HG03025 (cell line): ENCODE measurements around the gene C17orf58.
"Not testable (repeated sequence)": the region's sequence is repeated elsewhere in the genome, so short reads cannot be mapped to it uniquely, and the experiment has no call there.

ENCODE experiments used
- ATAC-seq: cut with Tn5 transposase; IDR thresholded peaks from one replicate; pipeline ENCODE4 v1.9.1; 2021; ENCODE audit warnings: mild to moderate bottlenecking, moderate library complexity; ENCODE audit not compliant: unreplicated experiment, low FRiP score

C17orf58 gene

DNA sequence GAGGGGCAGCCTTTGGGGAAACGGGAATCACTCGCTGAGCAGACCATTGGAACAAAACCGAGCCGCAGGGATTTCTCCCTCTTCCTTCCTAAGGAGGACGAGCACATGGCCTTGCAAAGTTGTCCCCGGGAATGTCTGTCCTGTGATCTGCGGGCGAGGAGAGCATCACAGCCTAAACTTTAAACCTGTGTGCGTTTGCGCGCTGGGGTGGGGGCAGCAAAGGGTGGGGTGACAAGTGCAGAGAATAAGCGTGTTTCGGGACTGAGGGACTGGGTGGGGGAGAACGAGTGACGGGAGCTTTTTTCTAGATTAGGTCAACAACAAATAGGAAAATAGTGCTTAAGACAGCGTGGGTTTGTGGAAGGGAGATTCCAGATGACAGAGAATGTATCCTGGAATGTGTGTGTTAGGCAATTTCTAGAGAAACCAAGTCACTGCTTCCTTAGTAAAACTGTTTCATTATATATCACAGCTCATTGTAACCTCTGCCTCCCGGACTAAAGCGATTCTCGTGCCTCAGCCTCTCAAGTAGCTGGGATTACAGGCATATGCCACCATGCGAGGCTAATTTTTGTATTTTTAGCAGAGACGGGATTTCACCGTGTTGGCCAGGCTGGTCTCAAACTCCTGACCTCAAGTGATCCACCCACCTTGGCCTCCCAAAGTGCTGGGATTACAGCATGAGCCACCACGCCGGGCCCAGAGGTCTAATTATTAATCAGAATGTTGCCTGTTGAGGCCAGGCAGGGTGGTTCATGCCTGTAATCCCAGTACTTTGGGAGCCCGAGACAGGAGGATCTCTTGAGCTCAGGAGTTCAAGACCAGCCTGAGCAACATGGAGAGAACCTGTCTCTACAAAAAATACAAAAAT is at the start of gene C17orf58:
Gene C17orf58, minus strand, starts transcription at position 169 of the 871 bp plus-strand sequence. CDS start 271 bp downstream, outside the sequence.
- ATAC-seq, result not testable (repeated sequence)

DNA sequence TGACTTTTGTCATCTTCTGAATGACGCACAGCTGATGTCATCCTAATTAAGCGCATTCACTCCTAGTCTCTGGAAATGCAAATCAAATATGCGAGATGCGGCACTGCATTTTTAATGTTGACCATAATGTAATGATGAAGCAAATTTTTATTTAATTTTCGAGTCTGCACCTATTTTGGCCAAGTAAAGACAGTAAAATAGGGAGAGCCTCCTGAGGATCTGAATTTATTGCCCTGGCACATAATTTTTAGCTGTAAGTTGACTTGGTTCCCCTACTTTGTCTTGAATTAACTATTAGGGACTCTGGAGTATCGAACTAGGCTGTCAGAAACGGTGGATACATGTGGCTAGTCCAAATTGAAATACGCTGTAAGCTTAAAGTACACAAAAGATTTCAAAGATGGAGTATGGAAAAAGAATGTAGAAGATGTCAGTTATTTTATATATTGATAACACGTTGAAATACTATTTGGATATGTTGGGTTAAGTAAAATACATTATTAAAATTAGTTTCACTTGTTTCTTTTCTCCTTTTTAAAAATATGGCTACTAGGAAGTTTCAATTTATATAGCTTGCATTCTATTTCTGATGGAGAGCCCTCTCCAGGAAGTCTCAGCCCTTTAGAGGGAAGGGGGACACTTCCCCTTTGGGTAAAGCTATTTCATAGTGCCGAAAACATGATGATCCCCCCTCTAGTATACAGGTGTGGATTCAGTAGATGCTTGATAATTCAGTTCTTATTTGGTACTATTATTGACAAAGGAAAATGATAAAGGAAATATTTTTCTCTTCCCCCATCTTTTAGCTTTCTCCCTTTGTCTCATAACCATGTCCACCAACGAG is 40.3 kb upstream of the C17orf58 start:
- ATAC-seq, result no peak

DNA sequence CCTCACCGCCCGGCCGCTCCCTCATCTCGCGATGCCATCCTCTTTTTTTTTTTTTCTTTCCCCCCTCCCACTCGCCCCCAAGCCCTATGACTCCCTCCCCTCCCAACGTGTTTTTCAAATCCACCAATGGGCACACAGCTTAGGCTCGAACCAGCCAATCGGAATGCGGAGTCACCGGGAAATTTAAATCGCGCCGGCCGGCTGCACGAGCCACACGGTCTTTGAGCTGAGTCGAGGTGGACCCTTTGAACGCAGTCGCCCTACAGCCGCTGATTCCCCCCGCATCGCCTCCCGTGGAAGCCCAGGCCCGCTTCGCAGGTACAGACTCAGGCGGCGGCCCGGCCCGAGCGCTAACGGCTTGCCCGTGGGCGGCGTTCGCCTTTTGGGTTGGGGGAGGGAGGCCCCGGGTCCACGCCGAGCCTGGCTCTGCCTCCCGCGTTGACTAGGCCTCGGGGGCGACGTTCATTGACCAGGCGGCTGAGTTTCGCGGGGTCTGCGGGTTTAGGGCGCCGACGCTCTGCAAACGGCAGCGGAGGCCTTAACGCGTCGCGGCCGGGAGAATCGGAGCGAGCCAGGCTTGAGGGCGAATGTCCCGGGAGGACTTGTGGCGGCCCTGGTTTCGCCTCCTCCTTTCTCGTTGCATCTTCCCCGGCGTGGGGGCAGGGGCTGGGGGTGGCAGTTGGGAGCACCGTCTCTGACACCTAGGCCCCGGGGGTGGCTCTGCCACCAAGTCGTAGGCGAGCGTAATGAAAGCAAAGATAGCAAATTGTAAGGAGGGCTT is 39.4 kb upstream of the C17orf58 start, which contains the start of gene KPNA2:
Gene KPNA2, plus strand, starts transcription at position 213 of the 781 bp plus-strand sequence. CDS start 1,398 bp downstream, outside the sequence.
- peak; percentile 94 for ATAC-seq

DNA sequence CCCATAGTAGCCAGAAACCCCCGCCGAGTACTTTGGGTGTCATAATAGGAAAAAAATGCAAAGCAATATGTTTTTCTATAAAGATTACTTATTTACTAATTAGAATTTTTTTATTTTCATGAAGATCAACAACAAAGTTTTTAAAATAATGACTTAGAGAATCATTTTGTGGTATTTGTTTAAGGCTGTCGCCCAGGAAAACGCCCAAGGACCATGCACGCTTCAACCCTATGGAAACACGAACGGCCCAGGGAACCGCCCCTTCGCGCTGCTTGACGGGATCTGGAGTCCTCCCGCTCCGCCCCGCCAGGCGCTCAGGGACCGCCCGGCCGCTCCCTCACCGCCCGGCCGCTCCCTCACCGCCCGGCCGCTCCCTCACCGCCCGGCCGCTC is 38.9 kb upstream of the C17orf58 start:
- ATAC-seq, result peak; percentile 77

DNA sequence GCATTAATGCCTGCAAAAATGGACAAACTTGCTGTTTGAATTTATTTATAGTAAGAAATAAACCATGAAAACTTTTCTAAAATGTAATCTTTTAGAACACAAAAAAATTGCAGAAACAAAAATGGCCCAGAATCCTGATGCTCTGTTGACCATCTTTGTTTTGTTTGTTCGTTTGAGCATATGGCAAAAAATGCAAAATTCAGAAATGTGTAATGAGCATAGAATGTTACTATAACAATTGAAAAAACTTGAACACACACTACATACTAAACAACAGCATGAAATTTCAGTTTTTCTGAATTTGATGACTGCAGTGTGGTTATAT is 38.1 kb upstream of the C17orf58 start:
- no peak for ATAC-seq

DNA sequence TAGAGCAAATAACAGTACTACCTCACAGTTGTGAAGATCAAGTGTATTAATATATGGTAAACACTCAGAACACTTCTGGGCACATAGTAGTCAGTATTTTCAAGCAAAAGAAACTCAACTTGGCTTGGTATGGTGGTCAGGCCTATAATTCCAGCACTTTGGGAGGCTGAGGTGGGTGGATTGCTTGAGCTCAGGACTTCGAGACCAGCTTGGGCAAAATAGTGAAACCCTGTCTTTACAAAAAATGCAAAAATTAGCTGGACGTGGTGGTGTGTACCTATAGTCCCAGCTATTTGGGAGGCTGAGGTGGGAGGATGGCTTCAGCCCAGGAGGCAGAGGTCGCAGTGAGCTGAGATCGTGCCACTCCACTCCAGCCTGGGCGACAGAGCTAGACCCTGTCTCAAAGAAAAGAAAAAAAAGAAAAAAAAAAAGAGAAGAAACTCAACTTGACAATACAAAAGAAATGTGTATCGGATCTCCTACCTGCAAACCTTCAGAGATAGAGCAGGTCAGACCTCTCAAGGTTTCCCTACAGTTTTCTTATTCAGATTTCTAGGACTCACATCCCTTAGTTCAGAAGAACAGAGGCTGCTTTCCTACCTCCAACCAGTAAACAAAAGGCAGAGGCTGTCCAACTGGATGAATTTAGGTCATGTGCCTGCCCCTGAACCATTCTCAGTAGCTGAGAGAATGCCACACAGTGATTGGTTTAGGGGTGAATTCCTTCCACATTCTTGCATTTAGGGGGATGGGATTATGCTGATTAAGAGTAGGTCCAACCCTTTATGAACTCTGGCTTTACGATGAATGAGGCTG is 37.6 kb upstream of the C17orf58 start:
- no peak for ATAC-seq

DNA sequence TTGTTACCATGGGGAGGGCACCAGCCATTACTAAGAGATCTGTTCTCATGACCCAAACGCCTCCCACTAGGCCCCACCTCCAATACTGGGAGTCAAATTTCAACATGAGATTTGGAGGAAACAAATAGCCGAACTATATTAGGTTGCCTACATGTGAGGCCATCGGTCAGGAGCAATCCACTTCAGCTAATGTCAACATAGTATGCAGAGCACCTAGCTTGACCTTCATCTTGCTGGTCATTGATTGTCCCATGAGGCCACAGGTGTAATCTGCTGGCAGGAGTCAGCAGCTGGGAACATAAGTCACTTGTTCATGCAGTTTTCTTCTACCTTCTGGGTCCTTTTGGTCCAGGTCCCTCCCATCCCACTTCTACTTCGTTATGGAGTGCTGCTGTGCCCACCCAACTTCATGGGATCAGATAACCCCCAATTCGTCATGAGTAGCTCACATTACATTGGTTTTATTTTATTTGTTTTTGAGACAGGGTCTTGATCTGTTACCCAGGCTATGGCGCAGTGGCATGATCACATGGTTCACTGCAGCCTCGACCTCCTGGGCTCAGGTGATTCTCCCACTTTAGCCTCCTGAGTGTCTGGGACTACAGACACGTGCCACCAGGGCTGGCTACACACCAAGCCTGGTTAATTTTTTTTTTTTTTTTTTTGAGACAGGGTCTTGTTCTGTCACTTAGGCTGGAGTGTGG is 33.4 kb upstream of the C17orf58 start:
- ATAC-seq, result no peak

DNA sequence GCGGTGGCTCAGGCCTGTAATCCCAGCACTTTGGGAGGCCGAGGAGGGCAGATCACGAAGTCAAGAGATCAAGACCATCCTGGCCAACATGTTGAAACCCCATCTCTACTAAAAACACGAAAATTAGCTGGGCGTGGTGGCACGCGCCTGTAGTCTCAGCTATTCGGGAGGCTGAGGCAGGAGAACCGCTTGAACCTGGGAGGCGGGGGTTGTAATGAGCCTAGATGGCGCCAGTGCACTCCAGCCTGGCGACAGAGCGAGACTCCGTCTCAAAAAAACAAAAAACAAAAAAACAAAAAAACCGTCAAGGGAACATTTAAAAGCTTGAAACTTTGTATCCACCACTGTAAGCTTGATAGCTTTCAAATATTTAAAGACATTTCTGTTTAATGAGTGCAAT is 26.3 kb upstream of the C17orf58 start:
- ATAC-seq, result not testable (repeated sequence)

DNA sequence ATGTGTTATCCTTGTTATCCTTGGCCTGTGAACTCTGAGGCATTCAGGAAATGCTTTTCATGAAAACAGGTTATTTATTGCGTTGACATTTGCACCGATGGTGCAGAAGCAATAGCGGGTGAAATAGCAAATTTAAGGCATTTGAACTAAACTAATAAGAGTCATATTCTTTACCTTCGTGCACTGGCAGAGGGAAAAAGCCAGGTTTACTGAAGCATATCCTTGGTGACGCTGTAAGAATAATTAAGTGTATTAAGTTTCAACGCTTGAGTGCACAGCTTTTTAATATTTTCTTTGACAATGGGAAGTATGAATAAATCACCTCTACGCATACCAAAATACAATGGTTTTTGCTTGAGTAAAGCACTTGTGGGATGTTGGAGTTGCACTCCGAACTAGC is 25.7 kb upstream of the C17orf58 start:
- ATAC-seq, result no peak

DNA sequence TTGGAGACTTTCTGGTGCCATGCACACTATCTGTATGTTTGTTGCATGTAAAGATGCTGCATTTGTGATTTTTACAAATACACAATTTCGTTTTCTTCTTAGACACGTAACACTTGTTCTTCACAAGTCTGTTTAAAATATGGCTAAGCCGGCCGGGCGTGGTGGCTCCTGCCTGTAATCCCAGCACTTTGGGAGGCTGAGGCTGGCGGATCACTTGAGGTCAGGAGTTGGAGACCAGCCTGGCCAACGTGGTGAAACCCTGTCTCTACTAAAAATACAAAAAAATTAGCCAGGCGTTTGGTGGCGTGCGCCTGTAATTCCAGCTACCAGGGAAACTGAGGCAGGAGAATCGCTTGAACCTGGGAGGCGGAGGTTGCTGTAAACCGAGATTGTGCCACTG is 24.5 kb upstream of the C17orf58 start:
- not testable (repeated sequence) for ATAC-seq

DNA sequence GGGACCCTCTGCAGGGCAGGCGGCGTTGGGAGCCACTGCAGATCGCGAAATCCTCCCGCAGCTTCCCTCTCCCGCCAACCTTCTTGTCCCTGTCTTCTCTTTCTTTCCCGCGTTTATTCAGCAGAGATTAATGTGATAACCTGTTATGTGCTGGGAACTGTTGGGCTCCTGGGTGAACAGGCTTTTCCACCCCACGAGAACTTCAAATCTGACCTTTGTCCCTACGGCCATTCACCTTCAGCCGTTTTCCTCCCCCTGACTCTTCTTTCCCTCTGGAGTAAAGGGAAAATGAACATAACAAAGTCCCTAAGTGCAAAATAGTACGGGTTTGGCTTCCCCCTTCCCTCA is 24.1 kb upstream of the C17orf58 start:
- ATAC-seq, result no peak

DNA sequence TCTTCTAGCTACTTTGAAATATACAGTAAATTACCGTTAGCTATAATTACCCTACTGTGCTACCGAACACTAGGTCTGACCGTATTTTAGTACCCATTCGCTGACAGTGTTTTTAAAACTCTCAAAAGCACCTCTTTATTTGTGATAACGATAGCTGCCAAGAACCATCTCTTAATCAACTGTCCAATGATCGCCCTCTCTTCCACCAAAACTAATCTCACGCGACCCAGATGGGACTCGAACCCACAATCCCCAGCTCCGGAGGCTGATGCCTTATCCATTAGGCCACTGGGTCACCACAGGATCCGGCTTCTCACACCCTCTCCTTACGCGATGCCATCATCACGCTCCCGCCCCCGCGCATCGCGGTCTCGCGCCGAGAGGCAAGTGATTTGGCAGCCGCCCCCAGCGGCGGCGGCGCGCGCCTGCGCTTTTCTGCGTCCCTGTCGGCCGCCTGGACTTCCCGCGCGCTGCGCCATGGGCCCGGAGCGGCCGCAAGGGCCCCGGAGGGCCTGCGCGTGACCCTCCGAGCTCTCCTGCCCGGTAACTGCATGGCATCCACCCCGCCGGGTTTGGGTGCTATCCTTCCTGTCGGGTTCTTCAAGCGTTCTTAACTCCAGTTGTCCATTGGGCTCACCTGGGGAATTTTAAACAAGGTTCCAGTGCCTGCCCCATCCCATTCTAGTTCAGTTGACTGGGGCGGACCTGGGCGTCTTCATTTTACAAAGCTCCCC is 23.6 kb upstream of the C17orf58 start:
- ATAC-seq, result peak; percentile 78

DNA sequence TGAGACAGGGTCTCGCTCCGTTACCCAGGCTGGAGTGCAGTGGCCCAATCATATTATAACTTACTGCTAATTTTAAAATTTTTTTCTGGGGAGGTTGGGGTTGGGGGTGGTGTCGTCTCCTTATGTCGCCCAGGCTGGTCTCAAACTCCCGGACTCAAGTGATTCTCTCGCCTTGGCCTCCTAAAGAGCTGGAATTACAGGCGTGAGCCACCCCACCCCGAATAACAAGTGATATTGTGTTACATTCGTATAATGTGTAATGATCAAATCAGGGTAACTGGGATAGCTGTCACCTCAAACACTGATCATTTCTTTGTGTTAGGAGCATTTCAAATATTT is 23.0 kb upstream of the C17orf58 start:
- no peak for ATAC-seq

DNA sequence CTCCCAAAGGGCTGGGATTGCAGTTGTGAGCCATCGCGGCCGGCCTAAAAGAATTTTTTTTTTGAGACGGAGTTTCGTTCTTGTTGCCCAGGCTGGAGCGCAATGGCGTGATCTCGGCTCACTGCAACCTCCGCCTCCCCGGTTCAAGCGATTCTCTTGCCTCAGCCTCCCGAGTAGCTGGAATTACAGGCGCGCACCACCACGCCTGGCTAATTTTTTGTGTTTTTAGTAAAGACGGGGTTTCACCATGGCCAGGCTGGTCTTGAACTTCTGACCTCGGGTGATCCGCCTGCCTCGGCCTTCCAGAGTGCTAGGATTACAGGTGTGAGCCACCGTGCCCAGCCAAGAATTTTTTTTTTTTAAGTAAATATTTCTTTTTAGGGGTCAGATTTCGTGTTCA is 22.2 kb upstream of the C17orf58 start:
- not testable (repeated sequence) for ATAC-seq

DNA sequence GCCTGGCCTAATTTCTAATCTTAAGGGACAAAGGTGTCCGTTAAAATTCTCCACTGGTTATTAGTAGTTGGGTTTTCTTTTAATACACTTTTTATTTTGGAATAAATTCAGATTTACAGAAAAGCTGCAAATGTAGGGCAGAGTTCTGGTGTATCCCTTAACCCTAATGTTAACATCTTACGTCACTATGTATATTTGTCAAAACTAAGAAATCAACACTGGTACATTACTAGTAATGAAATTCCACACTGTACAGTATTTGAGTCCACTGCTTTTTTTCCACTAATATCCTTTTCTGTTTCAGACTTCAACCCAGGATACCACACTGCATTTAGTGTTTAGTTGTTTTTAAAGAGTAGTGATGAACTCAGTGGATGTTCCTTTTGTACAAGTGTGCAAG is 20.6 kb upstream of the C17orf58 start:
- no peak for ATAC-seq

DNA sequence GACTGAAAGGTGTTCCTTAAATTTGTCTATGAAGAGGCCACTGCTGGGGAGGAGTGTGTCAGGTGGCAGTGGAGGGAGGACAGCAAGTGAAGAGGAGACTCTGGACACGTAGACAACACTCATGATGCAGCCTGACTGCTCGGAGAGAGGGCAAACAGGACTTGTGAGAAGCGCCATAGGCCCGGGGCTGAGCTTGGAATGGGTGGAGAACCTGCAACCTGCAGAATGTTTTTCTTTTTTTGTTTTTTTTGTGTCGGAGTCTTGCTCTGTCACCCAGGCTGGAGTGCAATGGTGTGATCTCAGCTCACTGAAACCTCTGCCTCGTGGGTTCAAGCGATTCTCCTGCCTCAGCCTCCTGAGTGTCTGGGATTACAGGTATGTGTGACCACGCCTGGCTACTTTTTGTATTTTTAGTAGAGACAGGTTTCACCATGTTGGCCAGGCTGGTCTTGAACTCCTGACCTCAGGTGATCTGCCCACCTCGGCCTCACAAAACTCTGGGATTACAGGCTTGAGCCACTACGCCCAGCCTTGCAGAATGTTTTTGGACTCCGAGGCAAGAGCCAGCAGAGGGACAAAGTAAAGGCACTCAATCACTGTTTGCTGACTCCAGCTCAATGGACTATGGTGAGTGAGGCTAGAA is 18.9 kb upstream of the C17orf58 start:
- no peak for ATAC-seq

DNA sequence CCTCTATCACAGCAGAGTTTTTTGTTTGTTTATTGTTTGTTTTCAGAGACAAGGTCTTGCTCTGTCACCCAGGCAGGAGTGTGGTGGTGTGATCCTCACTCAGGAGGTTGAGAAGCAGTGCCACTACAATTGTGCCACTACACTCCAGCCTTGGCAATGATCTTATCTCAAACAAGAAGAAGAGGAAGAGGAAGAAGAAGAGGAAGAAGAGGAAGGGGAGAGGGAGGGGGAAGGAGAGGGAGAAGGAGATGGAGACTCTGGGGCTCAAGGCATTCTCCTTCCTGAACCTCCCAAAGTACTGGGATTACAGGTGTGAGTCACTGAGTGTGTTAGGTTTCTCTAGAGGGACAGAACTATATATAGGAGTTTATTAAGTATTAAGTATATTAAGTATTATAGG is 17.1 kb upstream of the C17orf58 start:
- ATAC-seq, result no peak

DNA sequence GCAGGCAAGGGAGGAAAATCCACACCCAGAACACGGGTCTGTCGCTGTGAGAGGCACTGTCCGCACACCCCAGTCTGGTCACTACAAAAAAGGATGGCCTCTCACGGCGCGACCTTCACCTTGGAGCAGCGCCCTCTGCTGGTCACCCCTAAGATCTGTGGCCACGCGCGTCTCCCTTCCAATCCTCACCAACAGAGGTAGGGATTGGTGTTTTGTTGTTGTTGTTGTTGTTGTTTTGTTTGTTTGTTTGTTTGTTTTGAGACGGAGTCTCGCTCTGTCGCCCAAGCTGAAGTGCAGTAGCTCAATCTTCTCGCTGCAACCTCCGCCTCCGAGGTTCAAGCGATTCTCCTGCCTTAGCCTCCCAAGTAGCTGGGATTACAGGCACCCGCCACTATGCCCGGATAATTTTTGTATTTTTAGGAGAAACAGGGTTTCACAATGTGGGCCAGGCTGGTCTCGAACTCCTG is 15.0 kb upstream of the C17orf58 start:
- ATAC-seq, result peak; percentile 51
